ENCODE data around the gene CRTAP.

GRCh38 chr3:33088691-33089090, 25.1 kb upstream of the CRTAP start:
- TF ChIP-seq, protein P1, sequence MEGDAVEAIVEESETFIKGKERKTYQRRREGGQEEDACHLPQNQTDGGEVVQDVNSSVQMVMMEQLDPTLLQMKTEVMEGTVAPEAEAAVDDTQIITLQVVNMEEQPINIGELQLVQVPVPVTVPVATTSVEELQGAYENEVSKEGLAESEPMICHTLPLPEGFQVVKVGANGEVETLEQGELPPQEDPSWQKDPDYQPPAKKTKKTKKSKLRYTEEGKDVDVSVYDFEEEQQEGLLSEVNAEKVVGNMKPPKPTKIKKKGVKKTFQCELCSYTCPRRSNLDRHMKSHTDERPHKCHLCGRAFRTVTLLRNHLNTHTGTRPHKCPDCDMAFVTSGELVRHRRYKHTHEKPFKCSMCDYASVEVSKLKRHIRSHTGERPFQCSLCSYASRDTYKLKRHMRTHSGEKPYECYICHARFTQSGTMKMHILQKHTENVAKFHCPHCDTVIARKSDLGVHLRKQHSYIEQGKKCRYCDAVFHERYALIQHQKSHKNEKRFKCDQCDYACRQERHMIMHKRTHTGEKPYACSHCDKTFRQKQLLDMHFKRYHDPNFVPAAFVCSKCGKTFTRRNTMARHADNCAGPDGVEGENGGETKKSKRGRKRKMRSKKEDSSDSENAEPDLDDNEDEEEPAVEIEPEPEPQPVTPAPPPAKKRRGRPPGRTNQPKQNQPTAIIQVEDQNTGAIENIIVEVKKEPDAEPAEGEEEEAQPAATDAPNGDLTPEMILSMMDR (IDR thresholded peaks at IDR 0.05; ENCODE audit: insufficient read depth, low read length): no peak
- TF ChIP-seq GABPA (IDR thresholded peaks at IDR 0.05; ENCODE audit: low read depth) (no peak), REST (IDR thresholded peaks at IDR 0.05; ENCODE audit: insufficient replicate concordance, low read depth) (no peak)
